Gastrocnemius medialis (tissue), 4 donors: ENCODE data around the gene HES7.

ENCODE experiments used
- CTCF ChIP-seq, 5 experiments: fragments of 450-650 bp in 3 of 5; fragments of 200-600 bp in 2 of 5; sonication (generic) in 2 of 5; IDR thresholded peaks in 4 of 5; conservative IDR thresholded peaks in 1 of 5; 1 replicate in 4 of 5; 2 replicates in 1 of 5; pipeline ENCODE4 v1.5.1; 2016 to 2019; ENCODE audit warnings: antibody characterized with exemption in 5 of 5, mild to moderate bottlenecking in 3 of 5, moderate library complexity in 3 of 5
- POLR2A ChIP-seq, 2 donors: fragments of 450-650 bp; IDR thresholded peaks; one replicate each; pipeline ENCODE4 v1.6.1; 2017; ENCODE audit warnings: antibody characterized with exemption in 2 of 2, mild to moderate bottlenecking in 2 of 2, moderate library complexity in 2 of 2

GRCh38 chr17:8080208-8080798, 43.6 kb downstream of the HES7 start:
- TF ChIP-seq CTCF (IDR thresholded peaks at IDR 0.05 in 4 of 5, conservative IDR thresholded peaks at IDR 0.05 in 1 of 5) (peak in 2 of 5 experiments; percentile 15 to 21), POLR2A (IDR thresholded peaks at IDR 0.05) (no peak)
